Kidney (tissue), 14 donors: ENCODE measurements around the gene IRF4. TPM values are rescaled to one million over a fixed set of nuclear protein-coding genes. Genes with fewer than 3 reads are reported as not detected.
A peak's percentile ranks its signal among the peaks of the same experiment; 100 is the strongest.

Experiments used
- DNase-seq, 5 donors: peaks; one replicate each; pipeline ENCODE4 v3.0.0-alpha.2; 2013 to 2020
- FAIRE-seq: peaks from 2 replicates; lab custom pipeline; 2012; peaks lifted over from hg19 to GRCh38; lab: Jason Lieb, UNC
- H3K27ac ChIP-seq, 2 donors: one replicate each; pipeline ENCODE4 v1.7.0; 2013; ENCODE audit warnings: low read depth in 2 of 2, low read length in 2 of 2, inconsistent platforms in 1 of 2
- H3K27me3 ChIP-seq: one replicate; pipeline ENCODE4 v1.7.1; 2013; ENCODE audit warnings: low read length, inconsistent platforms; ENCODE audit not compliant: control insufficient read depth, insufficient read depth
- H3K36me3 ChIP-seq, 3 donors: one replicate each; pipeline versions ENCODE4 v1.7.0 to v1.7.1; 2013; ENCODE audit warnings: low read length in 3 of 3, control low read depth in 1 of 3, inconsistent platforms in 1 of 3; ENCODE audit not compliant: insufficient read depth in 3 of 3, control insufficient read depth in 2 of 3
- H3K4me1 ChIP-seq, 3 donors: one replicate each; pipeline versions ENCODE4 v1.7.0 to v1.7.1; 2013; ENCODE audit warnings: low read length in 3 of 3, inconsistent platforms in 1 of 3, low read depth in 1 of 3; ENCODE audit not compliant: control insufficient read depth in 2 of 3, insufficient read depth in 2 of 3
- H3K4me3 ChIP-seq, 3 donors: one replicate each; pipeline versions ENCODE4 v1.7.0 to v1.8.1; 2013; ENCODE audit warnings: low read length in 3 of 3, control low read depth in 1 of 3, inconsistent platforms in 1 of 3
- H3K9ac ChIP-seq, 3 donors: one replicate each; pipeline versions ENCODE4 v1.7.0 to v1.7.1; 2013; ENCODE audit warnings: low read length in 3 of 3, control low read depth in 1 of 3, inconsistent platforms in 1 of 3
- H3K9me3 ChIP-seq, 3 donors: one replicate each; pipeline versions ENCODE4 v1.7.0 to v1.7.1; 2013; ENCODE audit warnings: low read length in 3 of 3, control low read depth in 1 of 3, inconsistent platforms in 1 of 3; ENCODE audit not compliant: control insufficient read depth in 2 of 3, insufficient read depth in 1 of 3
- intact Hi-C: fragments of 100-400 bp; cut with DNase I; formaldehyde crosslinking; loops from one replicate; pipeline ENCODE4 v1.11.1; 2022
- polyA plus RNA-seq: library from polyadenylated mRNA; stranded (reverse); fragments of 350-450 nt; fragmentation: Illumina TruSeq; extraction: RNeasy Lipid Tissue Mini Kit (QIAGEN cat#74804); gene quantifications from one replicate; pipeline ENCODE4 v1.2.3, GENCODE V29; 2014; ENCODE audit warnings: low read depth, low replicate concordance; ENCODE audit not compliant: insufficient read depth
- total RNA-seq: library from RNA; stranded (reverse); fragmentation: NEBNext Ultra II Directional; extraction: Animal tissue kit (Norgen Biotek cat#: 25700); gene quantifications from one replicate; pipeline ENCODE4 v1.2.1, GENCODE V29; 2021
- TF ChIP-seq, protein P1 (sequence below): IDR thresholded peaks from 3 replicates; pipeline ENCODE4 v1.5.1; 2012; ENCODE audit warnings: mild to moderate bottlenecking, moderate library complexity, borderline replicate concordance; ENCODE audit not compliant: insufficient read depth; ENCODE audit errors: extremely low read depth
- donor health status: control.
- donor health status: control.
- donor health status: control.
- donor health status: control.
- donor health status: control.
- donor health status: DM: yes; HTN: yes; CAD: no.
- donor health status: Normal renal cell carcinoma (clear cell type).

The IRF4 gene
- total and polyA plus RNA-seq, 2 donors from 2014 or later = 23.7 TPM; not detected in 1

DNA sequence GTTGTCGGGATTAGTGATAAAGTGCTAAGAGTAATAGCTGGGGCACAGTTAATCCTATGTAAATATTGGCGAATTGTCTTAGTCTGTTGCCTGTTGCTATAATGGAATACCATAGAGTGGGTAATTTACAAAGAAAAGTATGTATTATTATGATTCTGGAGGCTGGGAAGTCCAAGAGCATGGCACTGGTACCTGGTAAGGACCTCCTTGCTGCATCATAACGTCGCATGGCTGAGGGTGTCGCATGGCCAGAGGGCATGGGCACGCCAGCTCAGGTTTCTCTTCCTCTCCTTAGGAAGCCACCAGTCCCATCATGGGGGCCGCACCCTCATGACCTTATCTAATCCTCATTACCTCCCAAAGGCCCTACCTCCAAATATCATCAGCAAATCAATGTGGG is 29.7 kb downstream of the IRF4 start:
- DNase-seq (no peak), FAIRE-seq (no peak)
- TF ChIP-seq, protein P1, sequence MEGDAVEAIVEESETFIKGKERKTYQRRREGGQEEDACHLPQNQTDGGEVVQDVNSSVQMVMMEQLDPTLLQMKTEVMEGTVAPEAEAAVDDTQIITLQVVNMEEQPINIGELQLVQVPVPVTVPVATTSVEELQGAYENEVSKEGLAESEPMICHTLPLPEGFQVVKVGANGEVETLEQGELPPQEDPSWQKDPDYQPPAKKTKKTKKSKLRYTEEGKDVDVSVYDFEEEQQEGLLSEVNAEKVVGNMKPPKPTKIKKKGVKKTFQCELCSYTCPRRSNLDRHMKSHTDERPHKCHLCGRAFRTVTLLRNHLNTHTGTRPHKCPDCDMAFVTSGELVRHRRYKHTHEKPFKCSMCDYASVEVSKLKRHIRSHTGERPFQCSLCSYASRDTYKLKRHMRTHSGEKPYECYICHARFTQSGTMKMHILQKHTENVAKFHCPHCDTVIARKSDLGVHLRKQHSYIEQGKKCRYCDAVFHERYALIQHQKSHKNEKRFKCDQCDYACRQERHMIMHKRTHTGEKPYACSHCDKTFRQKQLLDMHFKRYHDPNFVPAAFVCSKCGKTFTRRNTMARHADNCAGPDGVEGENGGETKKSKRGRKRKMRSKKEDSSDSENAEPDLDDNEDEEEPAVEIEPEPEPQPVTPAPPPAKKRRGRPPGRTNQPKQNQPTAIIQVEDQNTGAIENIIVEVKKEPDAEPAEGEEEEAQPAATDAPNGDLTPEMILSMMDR = no peak
- H3K27ac ChIP-seq = no peak overlapping the region
- no peaks in the 10 kb centered on the region for H3K4me1 ChIP-seq
- H3K36me3 ChIP-seq = no peaks in the 10 kb centered on the region
- no peak overlapping the region for H3K9ac ChIP-seq
- H3K9me3 ChIP-seq = peaks cover 0 to 6% (median 0%) of the 10 kb centered on the region in 3 donors
- intact Hi-C loops = no loop called here
- H3K27me3 ChIP-seq = no peaks in the 10 kb centered on the region
- H3K4me3 ChIP-seq = no peak overlapping the region

DNA sequence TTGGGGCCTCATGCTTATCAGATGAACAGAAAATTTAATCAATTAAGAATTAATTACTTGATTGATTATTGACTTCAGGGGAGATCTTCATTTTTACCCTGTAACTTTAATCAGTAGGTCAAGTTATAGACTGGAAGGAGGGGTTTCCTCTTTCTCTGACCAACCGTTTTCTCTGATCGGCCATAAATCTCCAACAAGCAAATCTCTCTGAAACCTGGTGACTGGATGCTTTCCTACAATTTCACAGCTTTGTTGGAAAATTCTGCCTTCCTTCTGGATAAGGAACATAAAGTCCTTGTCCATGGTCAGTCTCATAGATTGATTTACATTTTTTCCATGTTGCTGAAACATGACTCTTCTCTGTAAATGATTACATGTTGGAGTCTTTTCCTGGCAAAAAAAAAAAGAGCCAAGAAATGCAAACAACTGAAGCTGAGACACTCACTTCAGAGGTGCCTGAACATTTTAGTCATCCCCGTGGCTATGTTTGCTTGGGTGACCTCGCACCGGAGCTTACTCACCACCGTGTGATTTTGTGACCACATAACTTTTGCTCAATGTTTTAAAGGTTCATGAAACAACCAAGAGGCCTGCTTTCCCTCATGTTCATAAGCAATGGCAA is 31.0 kb downstream of the IRF4 start:
- DNase-seq = peak in 3 of 5 donors; percentile 40 to 76 (median 53)
- Histone ChIP-seq H3K36me3 (no peaks in the 10 kb centered on the region), H3K4me1 (no peaks in the 10 kb centered on the region), H3K9me3 (peaks cover 0 to 6% (median 0%) of the 10 kb centered on the region in 3 donors), H3K27ac (no peak overlapping the region), H3K4me3 (no peak overlapping the region), H3K9ac (no peak overlapping the region), H3K27me3 (no peaks in the 10 kb centered on the region)
- TF ChIP-seq, protein P1 = no peak
- intact Hi-C loops = no loop called here
- peak; percentile 51 for FAIRE-seq

DNA sequence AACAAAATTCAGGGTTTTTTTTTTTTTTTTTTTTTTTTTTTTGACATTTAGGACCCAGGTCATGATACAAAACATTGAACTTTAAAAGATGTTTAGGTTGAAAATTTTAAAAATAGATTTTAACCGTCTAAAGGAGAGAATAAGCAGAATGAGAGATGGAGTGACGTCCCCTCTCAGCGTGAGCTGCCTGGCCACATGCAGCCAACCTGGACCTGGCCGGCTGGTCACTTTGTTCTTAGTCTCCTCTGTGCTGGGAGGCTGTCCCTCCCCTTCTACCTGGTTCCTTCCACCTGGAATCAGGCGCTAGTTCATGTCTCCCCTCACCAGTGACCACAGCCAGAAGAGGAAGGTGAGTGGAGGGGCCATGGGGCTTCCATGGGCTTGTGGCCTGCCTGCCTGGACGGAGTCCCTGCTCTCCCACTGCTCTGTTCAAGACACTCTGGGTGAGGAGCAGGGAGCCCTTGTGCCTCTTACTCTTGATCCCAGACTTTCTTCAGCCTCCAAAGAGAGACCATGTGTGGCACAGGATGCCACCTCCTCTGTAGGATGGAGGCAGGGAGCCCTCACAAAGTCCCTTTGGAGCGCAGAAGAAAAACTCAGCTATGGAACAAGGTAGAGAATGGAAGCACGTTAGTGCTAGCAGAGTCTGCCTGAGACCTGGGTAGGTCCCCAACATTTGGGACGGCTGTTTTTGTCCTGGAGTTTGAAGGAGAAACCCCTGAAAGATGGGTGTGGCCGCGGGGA is 31.7 kb downstream of the IRF4 start:
- DNase-seq (no peak), FAIRE-seq (no peak)
- no peak overlapping the region for H3K4me3 ChIP-seq
- no peaks in the 10 kb centered on the region for H3K36me3 ChIP-seq
- no peaks in the 10 kb centered on the region for H3K4me1 ChIP-seq
- TF ChIP-seq, protein P1 = no peak
- intact Hi-C loops = no loop called here
- H3K27me3 ChIP-seq = no peaks in the 10 kb centered on the region
- H3K27ac ChIP-seq = no peak overlapping the region
- H3K9me3 ChIP-seq = peaks cover 0 to 6% (median 0%) of the 10 kb centered on the region in 3 donors
- no peak overlapping the region for H3K9ac ChIP-seq
